Activated T-helper 1 cell treated with anti-CD3 and anti-CD28 coated beads, Interleukin-2, amount 50 U/mL, for 16 hours (primary cell): ENCODE measurements around the gene PDIA2.
"Not testable (repeated sequence)": the region's sequence is repeated elsewhere in the genome, so short reads cannot be mapped to it uniquely, and the experiment has no call there.

Source experiments
- DNase-seq, 2 donors: peaks; one replicate each; pipeline ENCODE4 v3.0.0-alpha.2; 2020; ENCODE audit warnings: low read depth in 1 of 2, low spot score in 1 of 2

PDIA2 gene

GRCh38 chr16:324451-325334 is 41.7 kb downstream of the PDIA2 start:
- DNase-seq: peak; percentile 40 to 53

DNA sequence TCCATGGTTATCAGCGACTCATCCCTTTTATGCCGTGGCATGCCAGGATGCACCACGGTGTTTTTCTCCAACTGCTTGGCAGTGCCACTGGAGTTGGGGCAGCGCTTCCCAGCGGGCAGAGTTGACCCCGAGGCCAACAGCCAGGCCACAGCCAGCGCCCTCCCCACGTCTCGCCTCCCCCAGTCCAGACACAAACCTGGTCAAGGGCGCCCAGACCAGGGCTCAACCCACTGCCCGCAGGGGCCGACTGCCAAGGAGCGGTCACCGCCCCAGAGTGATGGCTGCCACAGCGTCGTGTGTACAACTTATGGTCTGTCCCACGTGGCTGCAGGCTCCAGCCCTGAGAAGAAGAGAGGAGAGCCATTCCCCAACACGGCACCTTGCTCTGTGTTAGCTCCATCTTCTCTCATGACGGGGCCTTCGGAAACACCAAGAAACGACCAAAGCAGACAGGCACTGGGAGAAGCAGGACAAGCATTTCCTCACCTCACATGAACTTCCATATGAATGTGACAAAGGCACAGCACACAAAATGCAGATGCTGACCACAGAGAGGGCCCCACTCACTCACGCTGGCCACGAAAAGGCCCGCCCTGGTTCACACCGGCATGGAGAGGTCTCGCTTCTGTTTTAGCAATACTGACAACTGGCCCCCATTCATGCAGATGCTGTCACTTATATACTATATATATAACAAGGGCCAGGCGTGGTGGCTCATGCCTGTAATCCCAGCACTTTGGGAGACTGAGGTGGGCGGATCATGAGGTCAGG is 42.6 kb downstream of the PDIA2 start:
- DNase-seq: no peak

GRCh38 chr16:330741-331140 is 47.8 kb downstream of the PDIA2 start:
- DNase-seq: no peak

GRCh38 chr16:331181-331814 is 48.3 kb downstream of the PDIA2 start:
- not testable (repeated sequence) for DNase-seq

GRCh38 chr16:333406-334094 is 50.6 kb downstream of the PDIA2 start:
- no peak for DNase-seq

DNA sequence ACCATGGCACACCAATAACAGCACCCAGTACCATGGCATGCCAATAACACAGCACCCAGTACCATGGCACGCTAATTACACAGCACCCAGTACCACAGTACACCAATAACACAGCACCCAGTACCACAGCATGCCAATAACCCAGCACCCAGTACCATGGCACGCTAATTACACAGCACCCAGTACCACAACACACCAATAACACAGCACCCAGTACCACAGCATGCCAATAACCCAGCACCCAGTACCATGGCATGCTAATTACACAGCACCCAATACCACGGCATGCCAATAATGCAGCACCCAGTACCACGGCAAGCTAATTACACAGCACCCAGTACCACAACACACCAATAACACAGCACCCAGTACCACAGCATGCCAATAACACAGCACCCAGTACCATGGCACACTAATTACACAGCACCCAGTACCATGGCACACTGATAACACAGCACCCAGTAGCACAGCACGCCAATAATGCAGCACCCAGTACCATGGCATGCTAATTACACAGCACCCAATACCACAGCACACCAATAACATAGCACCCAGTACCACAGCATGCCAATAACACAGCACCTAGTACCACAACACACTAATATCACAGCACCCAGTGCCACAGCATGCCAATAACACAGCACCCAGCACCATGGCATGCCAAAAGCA is 51.3 kb downstream of the PDIA2 start:
- not testable (repeated sequence) for DNase-seq

DNA sequence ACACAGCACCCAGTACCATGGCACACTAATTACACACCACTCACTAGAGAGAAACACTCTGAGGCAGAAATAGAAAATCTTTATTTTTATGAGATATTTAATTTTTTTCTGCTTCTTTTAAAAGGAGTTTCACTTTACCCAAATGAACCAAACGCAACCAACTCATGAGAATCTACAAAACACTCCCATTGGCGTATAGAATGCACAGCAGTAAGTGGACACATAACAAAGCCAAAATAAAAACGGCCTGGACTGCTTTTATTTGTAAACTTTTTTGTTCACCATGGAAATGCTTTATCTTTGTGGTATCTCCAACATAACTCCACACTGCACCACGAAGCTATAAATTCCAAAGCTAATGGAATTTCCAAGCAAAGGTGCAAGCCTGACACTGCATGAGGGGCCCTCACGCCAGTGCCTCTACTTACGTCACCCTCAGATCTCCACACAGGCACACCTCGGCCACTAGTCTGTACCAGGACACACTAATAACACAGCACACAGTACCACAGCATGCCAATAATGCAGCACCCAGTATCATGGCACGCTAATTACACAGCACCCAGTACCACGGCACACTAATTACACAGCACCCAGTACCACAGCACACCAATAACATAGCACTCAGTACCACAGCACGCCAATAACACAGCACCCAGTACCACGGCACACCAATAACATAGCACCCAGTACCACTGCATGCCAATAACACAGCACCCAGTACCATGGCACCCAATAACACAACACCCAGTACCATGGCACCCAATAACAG is 52.1 kb downstream of the PDIA2 start:
- DNase-seq: not testable (repeated sequence)

DNA sequence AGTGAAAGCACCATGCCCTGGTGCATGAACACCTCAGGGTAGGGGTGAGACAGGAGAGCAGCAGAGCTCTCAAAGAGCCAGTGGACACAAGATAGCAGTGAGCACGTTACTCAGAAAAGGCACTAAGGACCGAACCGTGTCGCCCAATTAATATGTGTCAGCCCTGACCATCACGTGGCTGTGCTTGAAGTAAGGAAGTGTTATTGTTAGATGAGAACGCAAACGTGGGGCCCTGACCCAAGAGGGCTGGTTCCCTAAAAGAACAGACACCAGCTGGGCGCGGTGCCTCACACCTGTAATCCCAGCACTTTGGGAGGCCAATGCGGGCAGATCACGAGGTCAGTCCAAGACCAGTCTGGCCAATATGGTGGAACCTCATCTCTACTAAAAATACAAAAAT is 53.3 kb downstream of the PDIA2 start:
- no peak for DNase-seq
